Right forelimb (tissue), 1 donor: Measurements from ENCODE around the gene SPRYD3.
"Not testable (repeated sequence)": the region's sequence is repeated elsewhere in the genome, so short reads cannot be mapped to it uniquely, and the experiment has no call there.

Experiments used
- DNase-seq: peaks from one replicate; pipeline ENCODE4 v3.0.0-alpha.2; 2018

The SPRYD3 gene

DNA sequence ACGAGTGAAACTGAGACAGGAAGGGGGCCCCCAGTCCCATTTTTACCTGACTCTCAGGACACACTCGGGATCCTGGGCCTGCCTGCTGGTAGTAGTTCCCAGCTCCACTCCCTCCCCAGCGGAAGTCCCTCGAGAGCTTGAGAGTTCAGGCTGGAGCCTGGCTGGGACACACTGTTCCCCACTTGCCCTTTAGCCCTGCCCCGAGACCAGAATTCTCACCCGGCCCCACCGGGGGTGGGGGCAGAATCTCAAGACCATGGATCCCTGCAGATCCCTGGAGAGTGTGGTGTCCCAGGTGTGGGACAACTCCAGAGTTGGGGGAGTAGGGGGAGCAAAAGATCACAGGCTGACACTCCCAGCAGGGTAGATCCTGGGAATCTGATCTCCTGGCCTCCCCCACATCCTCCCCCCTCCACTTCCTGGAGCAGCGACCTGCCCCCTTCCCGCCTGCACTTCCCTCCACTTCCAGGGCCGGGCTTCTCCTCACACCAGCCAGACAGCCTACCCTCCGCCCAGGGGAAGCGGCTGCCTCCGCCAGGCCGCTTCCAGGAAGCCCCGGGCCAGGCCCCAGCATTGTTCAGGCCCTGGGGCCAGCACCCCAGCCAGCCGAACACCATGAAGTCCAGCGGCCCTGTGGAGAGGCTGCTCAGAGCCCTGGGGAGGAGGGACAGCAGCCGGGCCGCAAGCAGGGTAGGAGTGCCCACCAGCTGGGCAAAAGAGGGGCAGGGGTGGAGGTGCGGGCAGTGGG is 29.4 kb downstream of the SPRYD3 start, which contains the start of gene TNS2:
TNS2 (plus strand) TSS at position 495 of the 748 bp plus-strand sequence; CDS start at position 616, 121 bp downstream.
- peak; percentile 84 for DNase-seq

- DNase-seq: peak; percentile 87
These were observed 30.3 kb downstream of the SPRYD3 start for GRCh38 chr12:53048780-53049401.

GRCh38 chr12:53048033-53048779 is 31.0 kb downstream of the SPRYD3 start:
- DNase-seq: peak; percentile 83

DNA sequence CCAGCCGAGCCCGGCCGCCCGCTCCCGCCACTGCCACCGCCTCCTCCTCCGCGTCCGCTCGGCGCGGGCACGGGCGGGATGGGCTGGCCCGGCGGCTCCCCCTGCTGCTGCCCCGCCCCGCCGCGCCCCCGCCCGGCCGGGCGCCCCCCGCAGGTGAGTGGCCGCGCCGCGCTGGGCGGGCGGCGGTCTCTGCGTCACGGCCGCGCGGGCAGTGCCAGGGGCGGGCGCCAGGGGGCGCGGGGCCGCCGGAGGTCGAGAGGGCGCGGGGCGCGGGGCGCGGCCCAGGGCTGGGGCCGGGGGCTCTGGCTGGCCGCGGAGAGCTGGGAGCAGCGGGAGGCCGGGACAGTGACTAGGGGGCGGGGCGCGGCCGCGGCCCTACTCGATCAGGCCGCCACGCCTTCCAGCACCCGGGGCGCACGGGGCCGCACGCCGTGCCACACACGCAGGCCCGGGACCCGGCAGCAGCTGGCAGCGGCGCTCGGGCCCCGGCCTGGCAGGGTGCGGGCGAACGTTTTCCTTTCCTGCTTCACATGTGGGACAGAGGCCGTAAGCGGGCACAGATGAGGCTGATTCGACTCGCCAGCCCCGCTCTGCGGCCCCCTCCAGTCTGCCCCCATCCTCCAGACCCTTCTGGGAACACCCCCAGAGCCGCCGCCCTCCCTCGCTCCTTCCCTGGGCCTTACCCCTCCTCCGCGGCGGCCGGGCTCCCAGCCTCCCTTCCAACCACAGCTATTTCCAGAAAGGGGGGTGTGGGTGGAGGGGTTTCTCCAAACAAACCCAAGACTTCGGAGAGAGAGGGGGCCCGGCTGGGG is 31.8 kb downstream of the SPRYD3 start:
- peak; percentile 94 for DNase-seq

GRCh38 chr12:53046655-53047220 is 32.5 kb downstream of the SPRYD3 start:
- peak; percentile 93 for DNase-seq

DNA sequence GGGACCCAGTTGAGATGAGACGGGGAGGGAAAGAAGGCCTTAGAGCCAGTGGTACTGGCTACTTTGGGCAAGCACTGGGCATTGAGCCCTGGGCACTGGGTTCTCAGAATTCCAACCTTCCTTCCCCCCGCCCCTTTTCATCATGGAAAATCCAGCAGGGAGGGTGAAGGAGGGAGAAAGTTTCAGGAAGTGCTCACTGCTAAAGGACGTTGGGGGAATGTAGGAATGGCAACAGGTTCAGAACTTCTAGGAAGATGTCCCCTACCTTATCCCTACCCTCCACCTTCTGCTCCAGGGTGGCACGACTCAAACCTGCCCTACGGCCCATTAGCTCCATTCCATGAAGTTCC is 33.5 kb downstream of the SPRYD3 start:
- peak; percentile 62 for DNase-seq

GRCh38 chr12:53044896-53045695 is 34.1 kb downstream of the SPRYD3 start:
- no peak for DNase-seq

GRCh38 chr12:53044052-53044581 is 35.1 kb downstream of the SPRYD3 start:
- DNase-seq: peak; percentile 68

DNA sequence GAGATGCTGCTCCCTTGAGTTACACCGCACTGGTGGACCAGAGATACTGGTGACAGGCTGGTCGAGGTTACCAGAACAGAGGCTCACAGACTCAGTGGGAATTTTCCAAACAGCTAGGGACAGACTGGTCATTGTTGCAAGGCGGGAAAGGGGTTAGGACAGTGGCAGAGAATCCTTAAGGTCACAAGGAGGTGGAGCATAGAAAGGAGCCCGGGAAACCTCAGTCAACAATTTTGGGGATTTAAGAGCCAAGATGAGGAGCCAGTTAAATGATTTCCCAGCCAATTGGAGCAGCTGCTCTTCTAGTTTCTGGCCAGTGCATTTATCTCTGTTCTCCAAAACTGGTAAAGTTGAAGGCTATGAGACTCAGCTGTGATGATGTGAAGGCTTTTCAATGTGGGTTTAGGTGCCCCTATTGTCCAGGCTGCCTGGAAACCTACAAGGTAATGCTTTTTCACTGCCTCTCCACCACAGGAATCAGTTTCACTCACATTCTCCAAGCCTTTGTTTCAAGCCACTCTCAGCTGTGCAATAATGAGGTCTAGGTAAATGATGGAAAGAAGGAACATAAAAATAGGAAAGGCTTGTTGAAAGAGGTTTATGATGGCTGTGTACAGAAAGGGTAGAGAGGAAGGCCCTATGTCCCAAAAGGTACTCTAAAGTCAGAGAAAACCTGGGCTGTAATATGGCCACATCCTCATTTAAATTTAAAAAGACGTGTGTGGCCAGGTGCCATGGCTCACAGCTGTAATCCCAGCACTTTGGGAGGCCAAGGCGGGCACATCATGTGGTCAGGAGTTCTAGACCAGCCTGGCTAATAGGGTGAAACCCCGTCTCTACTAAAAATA is 36.4 kb downstream of the SPRYD3 start:
- no peak for DNase-seq

DNA sequence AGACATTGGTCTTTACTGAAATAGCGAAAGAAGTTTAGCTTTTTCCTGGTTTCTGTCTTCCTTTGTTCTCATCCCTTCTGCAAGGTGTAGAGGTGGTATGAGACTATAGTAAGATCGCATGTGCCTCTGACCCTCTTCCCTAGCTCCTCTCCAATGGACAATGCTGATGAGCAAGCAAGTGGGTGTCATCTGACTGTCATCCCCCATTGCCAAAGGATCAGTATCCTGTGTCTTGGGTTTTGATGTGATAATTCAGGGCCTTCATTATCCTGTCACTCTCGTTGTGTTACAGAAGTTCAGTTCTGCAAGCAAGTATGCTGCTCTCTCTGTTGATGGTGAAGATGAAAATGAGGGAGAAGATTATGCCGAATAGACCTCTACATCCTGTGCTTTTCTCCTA is 39.3 kb downstream of the SPRYD3 start:
- no peak for DNase-seq

DNA sequence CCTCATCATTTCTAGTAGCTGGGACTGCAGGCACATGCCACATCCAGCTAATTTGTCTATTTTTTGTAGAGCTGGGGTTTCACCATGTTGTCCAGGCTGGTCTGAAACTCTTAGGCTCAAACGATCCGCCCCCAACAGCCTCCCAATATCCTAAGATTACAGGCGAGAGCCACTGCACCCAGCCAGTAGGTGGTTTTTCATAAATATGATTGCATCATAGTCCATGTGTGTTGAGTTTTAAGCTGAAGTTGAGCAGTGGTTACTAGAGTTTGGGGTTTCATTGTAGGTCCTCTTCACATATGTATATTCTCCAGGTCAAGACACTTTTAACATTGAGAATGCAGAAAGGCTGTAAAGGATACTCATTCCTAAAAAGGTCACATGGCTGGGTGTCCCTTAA is 42.4 kb downstream of the SPRYD3 start:
- no peak for DNase-seq

- DNase-seq: no peak
These were observed 44.7 kb downstream of the SPRYD3 start for GRCh38 chr12:53034459-53034858.

DNA sequence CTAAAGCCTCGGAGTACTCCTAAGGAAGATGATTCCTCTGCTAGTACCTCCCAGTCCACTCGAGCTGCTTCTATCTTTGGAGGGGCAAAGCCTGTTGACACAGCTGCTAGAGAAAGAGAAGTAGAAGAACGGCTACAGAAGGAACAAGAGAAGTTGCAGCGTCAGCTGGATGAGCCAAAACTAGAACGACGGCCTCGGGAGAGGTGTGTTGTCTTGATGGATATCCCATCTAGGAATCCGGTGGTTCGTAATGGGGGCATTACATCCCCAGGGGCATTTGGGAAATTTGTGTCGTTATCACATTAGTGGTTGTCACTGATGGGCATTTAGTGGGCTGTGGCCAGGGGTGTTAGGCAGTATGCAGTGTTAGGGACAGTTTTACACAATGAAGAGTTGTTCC is 45.4 kb downstream of the SPRYD3 start:
- DNase-seq: not testable (repeated sequence)

DNA sequence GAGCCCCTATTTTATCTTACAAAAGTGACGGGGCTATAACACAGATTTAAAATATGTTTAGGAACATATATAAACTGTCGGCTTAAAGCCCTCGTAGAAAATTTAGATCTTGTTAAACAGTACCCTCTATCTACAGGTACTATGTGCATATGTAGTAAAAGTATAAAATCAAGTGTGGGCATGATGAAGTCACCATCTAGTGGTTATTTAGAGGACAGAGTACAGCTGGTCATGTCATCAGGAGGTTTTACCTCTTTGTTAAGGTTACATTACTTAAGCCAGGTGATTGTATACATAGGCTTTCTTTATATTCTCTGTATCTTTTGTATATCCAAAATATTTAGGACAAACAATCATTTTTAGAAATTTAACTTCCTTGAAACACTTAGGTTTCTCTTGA is 47.6 kb downstream of the SPRYD3 start:
- no peak for DNase-seq

DNA sequence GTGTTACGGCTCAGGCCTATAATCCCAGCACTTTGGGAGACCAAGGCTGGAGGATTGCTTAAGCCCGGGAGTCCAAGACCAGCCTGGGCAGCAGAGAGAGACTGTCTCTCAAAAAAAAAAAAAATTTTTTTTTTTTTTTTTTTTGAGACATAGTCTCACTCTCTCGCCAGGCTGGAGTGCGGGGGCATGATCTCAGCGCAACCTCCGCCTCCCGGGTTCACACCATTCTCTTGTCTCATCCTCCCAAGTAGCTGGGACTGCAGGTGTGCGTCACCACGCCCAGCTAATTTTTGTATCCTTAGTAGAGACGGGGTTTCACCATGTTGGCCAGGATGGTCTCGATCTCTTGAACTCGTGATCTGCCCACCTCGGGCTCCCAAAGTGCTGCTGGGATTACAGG is 52.2 kb downstream of the SPRYD3 start:
- not testable (repeated sequence) for DNase-seq

GRCh38 chr12:53025250-53025649 is 53.9 kb downstream of the SPRYD3 start:
- no peak for DNase-seq

DNA sequence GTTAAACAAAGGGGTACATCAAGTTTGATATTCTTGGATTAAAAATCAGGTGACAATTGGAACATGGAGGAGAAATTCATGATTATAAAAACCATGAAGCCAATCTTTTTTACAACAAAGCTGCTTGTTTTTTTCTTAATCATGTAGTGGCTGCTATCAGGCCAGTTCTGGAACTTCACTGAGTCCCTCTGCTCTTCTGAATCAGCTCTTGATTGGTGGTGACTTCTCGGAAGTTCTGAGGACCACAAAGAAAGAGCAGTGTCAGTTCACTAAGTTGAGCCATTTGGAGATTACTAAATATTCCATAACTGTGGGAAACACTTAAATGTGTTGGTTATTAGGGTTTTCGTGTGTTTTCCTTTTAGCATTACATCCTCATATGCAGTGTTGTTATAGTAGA is 64.5 kb downstream of the SPRYD3 start:
- DNase-seq: no peak
